ENCODE data around the gene ZG16. TPM values are rescaled to one million over a fixed set of nuclear protein-coding genes. Genes with fewer than 3 reads are reported as not detected.
"Not testable (repeated sequence)": the region's sequence is repeated elsewhere in the genome, so short reads cannot be mapped to it uniquely, and the experiment has no call there.

The ZG16 gene
- total RNA-seq, 1 donor from 2014 or later = not detected

DNA sequence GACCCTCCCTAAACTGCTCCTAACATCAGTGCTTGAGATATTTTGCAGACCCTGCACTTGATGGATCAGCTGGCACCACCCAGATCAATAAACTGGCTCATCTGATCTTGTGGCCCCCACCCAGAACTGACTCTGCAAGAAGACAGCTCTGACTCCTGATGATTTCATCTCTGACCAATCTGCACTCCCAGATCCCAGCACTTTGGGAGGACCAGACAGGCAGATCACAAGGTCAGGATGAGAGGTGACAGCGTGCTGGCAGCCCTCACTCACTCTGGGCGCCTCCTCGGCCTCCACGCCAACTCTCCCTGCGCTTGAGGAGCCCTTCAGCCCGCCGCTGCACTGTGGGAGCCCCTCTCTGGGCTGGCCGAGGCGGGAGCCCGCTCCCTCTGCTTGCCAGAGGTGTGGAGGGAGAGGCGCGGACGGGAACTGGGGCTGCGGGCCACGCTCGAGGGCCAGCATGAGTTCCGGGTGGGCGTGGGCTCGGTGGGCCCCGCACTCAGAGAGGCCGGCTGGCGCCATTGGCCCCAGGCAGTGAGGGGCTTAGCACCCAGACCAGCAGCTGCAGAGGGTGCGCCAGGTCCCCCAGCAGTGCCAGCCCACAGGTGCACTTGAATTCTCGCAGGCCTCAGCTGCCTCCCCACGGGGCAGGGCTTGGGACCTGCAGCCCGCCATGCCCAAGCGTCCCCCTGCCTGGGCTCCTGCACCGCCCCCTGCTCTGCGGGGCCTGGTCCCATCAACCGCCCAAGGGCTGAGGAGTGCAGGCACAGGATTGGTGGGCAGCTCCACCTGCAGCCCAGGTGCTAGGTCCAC is 29.9 kb upstream of the ZG16 start:
- FAIRE-seq = no peak

DNA sequence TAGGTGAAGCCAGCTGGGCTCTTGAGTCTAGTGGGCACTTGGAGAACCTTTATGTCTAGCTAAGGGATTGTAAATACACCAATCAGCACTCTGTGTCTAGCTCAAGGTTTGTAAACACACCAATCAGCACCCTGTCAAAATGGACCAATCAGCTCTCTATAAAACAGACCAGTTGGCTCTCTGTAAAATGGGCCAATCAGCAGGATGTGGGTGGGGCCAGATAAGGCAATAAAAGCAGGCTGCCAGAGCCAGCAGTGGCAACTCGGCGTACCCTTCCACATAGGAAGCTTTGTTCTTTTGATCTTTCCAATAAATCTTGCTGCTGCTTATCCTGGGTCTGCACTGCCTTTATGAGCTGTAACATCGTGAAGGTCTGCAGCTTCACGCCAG is 29.3 kb upstream of the ZG16 start:
- not testable (repeated sequence) for FAIRE-seq; DNase-seq (ENCODE audit: low spot score in 2 of 2)

More for the DNA sequence above, 29.9 kb upstream of the ZG16 start:
- no peak for DNase-seq (ENCODE audit: low spot score in 2 of 2)

DNA sequence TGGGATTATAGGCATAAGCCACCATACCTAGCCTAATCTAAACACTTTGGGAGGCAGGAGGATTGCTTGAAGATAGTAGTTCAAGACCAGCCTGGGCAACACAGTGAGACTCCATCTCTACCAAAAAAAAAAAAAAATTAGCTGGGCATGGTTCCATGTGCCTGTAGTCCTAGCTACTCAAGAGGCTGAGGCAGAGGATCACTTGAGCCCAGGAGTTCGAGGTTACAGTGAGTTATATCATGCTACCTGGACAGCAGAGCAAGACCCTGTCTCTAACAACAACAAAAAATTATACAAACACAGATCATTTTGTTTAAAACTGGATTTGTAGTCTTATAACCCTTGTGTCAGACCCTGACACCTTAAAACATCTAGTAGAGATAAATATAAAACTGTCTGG is 24.5 kb upstream of the ZG16 start:
- FAIRE-seq (no peak), DNase-seq (ENCODE audit: low spot score in 2 of 2) (no peak)

DNA sequence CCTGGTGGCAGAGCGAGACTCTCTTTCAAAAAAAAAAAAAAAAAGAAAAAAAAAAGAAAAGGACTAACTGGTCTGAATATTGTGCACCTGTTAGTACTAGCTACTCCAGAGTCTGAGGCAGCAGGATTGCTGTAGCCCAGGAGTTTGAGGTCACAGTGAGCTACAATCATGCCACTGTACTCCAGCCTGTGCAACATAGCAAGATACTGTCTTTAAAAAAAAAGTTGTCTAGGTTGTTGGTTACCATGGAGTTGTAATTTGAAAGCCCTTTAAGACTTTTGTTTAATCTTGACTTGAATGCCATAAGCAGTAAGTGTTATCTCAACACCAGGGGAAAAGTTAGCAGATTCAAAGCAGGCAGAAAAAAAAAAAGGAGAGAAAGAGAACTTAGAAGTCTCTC is 21.4 kb upstream of the ZG16 start:
- FAIRE-seq (no peak), DNase-seq (ENCODE audit: low spot score in 2 of 2) (no peak)

DNA sequence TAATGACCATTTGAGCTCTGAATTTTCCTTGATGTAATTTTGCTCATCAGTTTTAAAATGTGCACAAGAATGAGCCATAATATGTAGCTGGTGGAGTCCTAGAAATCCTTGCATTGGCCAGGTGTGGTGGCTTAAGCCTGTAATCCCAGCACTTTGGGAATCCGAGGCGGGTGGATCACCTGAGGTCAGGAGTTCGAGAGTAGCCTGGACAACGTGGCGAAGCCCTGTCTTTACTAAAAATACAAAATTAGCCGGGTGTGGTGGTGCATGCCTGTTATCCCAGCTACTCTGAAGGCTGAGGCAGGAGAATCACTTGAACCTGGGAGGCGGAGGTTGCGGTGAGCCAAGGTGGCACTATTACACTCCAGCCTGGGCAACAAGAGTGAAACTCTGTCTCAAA is 21.0 kb upstream of the ZG16 start:
- not testable (repeated sequence) for FAIRE-seq; DNase-seq (ENCODE audit: low spot score in 2 of 2)

DNA sequence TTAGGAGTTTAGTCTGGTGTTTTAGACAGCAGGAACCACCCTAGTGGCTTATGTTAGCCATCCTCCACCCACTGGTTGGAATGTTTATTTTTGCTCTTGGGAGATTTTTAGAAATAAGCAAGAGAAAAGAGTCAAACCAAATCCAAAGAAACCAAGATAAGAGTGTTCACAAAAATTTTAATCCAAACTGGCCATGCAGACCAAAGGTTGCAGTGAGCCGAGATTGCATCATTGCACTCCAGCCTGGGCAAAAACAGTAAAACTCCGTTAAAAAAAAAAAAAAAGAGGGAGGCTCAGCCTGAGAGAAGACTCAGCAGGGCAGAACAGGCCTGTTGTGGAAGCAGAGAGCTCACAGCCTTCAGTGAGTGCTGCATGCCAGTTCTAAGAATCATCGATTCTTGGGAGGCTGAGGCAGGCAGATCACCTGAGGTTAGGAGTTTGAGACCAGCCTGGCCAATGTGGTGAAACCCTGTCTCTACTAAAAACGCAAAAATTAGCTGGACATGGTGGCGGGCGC is 20.0 kb upstream of the ZG16 start:
- no peak for FAIRE-seq

DNA sequence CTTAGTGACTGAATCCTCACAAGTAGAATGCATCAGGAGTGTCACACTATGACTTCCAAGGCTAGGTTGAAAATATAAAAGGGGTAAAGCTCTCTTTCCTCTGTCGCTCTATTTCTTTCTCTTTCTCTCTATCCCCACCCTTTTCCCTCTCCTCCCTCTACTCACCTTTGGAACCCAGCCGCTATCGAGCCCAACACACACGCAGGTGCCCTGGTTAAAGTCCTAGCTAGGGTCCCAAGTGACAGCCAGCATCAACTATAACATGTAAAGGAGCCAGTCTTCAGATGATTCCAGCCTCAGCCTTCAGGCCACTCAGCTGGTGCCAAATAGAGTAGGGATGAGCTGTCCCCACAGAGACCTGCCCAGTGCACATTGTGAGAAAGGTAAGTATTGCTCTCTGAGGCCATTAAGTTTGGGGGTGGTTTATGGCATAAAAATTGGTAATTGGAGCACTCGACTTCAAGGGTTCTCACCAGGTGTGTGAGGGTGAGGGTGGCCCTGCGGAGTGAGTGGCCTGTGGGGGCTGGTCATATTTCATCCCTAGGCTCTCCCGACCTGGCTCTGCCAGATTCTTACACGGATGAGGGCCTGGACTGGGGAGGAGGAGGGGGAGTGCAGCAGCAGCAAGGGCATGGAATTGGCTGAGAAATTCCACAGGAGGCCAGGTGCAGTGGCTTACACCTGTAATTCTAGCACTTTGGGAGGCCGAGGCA is 17.3 kb upstream of the ZG16 start:
- FAIRE-seq (no peak), DNase-seq (ENCODE audit: low spot score in 2 of 2) (no peak)

More for the DNA sequence above, 20.0 kb upstream of the ZG16 start:
- DNase-seq (ENCODE audit: low spot score in 2 of 2) = no peak

DNA sequence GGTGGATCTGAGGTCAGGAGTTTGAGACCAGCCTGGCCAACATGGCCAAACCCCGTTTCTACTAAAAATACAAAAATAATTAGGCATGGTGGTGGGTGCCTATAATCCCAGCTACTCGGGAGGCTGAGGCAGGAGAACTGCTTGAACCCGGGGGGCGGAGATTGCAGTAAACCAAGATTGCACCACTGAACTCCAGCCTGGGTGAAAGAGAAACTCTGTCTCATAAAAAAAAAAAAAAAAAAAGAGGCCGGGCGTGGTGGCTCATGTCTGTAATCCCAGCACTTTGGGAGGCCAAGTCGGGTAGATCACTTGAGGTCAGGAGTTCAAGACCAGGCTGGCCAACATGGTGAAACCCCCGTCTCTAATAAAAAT is 16.8 kb upstream of the ZG16 start:
- not testable (repeated sequence) for FAIRE-seq; DNase-seq (ENCODE audit: low spot score in 2 of 2)

DNA sequence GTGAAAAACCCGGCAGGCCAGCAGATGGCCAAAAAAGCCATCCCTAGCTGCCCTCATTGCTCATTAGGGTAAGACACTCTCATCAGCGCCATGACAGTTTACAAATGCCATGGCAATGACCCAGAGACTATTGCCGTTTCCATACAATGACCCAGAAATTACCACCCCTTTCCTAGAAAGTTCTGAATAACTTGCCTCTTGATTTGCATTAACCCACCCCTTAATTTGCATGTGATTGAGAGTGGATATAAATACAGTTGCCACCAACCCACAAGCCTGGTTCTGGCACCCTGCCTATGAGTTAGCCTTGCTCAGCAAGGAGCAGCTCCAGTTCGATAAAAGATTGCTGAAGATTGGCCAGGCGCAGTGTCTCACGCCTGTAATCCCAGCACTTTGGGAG is 16.2 kb upstream of the ZG16 start:
- DNase-seq (ENCODE audit: low spot score in 2 of 2) (no peak), FAIRE-seq (no peak)

DNA sequence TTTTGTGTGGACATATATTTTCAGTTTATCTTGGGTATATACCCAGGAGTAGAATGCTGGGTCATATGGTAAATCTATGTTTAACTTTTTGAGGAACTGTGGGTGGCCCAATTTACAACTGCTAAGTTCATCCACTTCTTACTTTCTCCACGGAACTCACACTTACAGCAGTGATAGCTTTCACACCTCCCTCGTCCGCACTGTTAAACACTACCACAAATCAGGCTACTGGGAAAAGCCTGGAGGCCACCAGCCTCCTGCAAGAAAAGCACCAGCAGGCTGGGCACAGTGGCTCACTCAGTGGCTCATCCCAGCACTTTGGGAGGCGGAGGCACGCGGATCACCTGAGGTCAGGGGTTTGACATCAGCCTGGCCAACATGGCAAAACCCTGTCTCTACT is 14.7 kb upstream of the ZG16 start:
- no peak for DNase-seq (ENCODE audit: low spot score in 2 of 2)

DNA sequence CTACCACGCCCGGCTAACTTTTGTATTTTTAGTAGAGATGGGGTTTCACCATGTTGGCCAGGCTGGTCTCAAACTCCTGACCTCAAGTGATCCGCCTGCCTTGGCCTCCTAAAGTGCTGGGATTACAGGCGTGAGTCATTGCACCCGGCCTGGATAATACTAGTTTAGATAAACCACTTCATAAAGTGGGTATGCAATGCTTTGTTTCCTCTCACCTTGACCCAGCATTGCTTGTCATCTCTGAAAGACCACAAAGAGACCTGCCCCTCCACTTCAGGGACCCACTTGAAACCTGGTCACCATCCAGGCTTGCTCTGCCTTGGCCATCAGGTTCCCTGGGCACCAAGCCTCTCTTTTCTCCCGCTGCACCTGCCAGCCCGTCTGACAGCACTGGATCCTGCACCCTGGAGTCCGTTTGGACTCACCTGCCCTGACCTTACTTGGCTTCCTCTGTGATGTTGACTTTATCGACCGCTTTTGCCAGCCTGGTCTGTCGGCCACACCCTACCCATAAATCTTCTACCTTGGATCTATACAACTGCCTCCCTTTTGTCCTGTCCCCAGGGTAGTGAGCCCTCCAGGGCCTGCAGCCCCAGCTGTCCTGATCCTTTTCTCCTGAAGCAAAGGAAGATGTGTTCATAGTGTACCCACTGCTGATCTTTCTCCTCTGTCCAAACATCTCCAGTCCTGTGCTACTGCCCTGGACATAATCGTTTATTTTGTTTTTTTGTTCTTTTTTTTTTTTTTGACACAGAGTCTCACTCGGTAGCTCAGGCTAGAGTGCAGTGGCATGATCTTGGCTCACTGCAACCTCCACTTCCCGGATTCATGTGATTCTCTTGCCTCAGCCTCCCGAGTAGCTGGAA is 12.7 kb upstream of the ZG16 start:
- DNase-seq (ENCODE audit: low spot score in 2 of 2) (no peak), FAIRE-seq (no peak)

More for the DNA sequence above, 14.7 kb upstream of the ZG16 start:
- FAIRE-seq = no peak

DNA sequence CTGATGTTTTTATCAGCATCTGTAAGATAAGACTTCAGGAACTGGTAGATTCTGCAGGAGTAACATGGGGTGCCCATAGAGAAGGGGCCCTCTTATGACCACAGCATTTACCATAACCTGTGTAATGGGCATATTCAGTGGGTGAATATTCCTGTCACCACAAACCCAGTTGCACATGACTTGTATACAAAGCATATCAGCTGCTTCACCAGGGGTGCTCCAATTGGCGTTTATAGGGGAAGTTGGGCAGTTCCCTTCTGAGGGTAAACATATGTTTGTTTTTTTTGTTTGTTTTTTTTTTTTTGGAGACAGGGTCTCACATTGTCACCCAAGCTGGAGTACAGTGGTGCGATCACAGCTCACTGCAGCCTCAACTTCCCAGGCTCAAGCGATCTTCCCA is 11.5 kb upstream of the ZG16 start:
- no peak for DNase-seq (ENCODE audit: low spot score in 2 of 2)
- no peak for FAIRE-seq

DNA sequence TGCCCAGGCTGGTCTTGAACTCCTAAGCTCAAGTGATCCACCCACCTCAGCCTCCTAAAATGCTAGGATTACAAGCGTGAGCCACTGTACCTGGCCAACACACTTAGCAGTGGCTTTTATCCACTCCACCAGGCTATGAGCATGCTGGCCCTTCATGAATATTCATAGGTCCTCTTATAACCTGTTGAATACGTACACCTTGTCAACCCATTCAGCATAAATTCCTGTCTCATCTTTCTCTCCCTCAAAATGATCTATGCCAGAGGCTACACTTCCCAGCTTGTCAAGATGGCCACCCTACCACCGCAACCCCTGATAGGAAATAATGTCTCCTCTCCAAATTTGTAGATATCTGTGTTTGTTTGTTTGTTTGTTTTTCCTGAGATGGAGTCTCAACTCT is 11.0 kb upstream of the ZG16 start:
- FAIRE-seq (no peak), DNase-seq (ENCODE audit: low spot score in 2 of 2) (no peak)

DNA sequence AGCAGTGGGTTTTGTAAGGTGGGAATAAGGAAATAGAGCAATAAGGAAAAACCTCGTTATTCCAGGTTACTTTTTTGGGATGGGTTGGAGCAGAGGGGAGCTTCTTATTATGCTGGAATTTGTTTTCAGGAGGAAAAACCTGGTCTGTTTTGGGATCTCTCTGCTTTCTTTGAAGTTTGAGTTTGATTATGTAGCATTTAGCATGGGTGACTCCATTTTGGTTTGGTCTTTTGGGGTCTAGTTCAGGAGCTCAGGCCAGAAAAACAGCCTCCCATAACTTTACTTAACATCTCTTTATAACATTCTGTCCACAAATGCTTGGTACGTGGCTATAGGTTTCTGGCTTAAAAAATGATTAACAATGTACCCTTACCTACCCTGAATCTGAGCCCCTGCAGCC is 8.5 kb upstream of the ZG16 start:
- FAIRE-seq = no peak
- DNase-seq (ENCODE audit: low spot score in 2 of 2) = no peak

DNA sequence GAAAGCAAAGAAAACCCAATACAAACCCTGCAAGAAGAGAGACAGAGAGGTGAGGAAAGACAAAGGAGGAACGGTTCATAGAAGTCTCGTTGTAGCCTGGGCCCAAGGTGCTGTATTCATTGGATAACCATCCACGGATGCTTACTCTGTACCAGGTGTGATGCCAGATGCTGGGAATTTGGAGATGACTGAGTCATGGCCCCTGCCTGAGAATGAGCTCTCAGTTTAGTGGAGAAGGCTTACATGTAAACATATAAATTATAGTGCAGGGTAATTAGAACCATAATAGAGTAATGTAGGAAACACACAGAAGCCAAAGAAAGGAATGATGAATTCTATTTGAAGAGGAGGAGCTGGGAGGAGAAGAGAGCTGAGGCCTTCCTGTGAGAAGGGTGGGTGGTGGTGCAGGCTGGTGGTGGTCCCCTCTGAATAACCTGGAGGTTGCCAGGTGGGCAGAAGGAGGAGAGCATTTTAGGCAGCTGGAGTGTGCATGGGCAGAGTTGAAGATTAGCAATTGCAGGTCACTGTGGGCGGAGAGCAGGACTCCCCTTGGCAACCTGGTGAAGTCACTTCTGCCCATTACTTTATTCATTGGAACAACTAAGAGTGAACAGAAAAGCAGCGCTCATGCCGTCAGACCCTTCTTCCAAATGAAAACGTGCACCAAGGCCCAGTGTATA is 7.7 kb upstream of the ZG16 start:
- no peak for DNase-seq (ENCODE audit: low spot score in 2 of 2)
- no peak for FAIRE-seq

DNA sequence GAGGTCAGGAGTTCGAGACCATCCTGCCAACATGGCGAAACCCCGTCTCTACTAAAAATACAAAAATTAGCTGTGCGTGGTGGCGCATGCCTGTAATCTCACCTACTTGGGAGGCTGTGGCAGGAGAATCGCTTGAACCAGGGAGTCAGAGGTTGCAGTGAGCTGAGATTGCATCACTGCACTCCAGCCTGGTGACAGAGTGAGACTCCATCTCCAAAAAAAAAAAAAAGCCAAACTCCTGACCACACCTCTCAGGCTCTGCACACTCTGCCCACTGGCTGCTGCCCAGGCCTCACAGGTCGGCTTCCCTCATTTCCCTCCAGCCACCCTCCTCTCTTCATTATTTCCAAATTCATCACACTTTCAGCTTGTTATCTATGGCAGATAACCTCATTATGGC is 5.7 kb upstream of the ZG16 start:
- FAIRE-seq; DNase-seq (ENCODE audit: low spot score in 2 of 2): not testable (repeated sequence)

DNA sequence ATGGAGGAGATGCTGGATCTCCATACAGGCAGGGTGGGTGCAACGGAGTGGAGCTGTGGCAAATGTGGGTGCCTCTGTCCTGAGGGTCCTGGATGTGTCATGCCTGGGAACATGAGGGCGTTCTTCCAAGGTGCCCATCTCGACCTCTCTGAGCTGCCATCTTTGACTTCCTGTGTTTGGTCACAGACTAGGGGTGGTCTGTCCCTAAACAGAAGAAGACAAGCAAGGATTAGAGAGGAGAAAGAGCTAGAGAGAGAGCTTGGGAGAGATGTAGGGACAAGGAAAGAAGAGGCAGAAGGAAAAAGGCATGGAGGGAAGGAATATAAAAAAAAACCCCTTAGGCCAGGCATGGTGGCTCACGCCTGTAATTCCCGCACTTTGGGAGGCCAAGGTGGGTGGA is 3.3 kb upstream of the ZG16 start:
- FAIRE-seq = no peak
- no peak for DNase-seq (ENCODE audit: low spot score in 2 of 2)

DNA sequence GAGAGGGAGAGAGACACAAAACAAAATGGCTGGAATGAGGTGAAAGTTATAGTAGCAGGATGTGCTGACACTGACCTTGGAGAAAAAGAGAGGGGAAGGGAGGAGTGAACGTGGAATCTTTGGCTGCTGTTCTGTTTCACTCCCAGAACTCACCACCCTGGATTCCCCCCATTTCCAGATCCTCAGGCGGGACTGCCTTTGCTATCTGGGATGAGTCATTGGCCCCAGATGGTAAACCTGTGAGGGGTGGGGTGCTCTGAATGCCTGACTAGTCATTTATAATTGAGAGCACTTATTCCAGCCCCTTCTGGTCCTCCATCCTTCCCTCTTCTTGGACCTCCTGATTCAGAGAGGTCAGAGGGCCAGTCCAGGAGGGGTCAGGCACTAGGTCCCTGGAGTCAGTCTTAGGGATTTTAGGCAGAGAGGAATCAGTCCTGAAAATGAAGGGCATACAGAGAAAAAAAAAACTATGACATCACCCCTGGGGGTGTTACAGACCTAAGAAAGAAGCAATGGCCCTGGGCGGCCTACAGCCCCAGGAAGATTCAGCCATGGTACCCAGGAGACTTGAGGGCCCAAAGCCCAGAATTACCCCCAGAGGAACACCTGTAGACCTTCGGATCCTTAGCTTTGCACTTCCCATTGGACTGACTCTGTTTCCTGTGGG is 2.2 kb upstream of the ZG16 start:
- no peak for FAIRE-seq
- no peak for DNase-seq (ENCODE audit: low spot score in 2 of 2)

DNA sequence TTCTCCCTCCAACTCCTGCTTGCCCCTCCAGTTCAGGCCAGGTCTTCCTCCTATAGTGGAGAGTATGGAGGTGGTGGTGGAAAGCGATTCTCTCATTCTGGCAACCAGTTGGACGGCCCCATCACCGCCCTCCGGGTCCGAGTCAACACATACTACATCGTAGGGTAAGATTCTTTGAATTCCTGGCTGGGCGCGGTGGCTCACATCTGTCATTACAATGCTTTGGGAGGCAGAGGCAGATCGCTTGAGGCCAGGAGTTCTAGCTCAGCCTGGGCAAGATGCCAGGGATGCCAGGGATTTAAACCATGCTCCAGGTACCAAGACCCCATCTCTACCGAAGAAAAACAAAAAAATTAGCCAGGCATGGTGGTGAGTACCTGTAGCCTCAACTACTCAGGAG is 1.4 kb downstream of the ZG16 start:
- DNase-seq (ENCODE audit: low spot score in 2 of 2) = no peak
- FAIRE-seq = no peak

Data from frontal cortex (tissue), 4 donors.